Adrenal gland (tissue), 12 donors: ENCODE data around the gene FAM20C. TPM values are rescaled to one million over a fixed set of nuclear protein-coding genes. Genes with fewer than 3 reads are reported as not detected.

ENCODE experiments used
- DNase-seq, 7 donors: peaks; one replicate each; pipeline ENCODE4 v3.0.0-alpha.2; 2019 to 2020
- H3K27ac ChIP-seq, 5 donors: fragments of 200-600 bp; sonication (generic) in 4 of 5; 1 replicate in 3 of 5; 2 replicates in 2 of 5; pipeline versions ENCODE4 v1.5.1 to v1.8.0; 2016 to 2020; ENCODE audit warnings: mild to moderate bottlenecking in 1 of 5
- H3K27me3 ChIP-seq: fragments of 200-600 bp; 2 replicates; pipeline ENCODE4 v1.8.0; 2021
- H3K36me3 ChIP-seq, 2 donors: fragments of 200-600 bp; replicated peaks in 1 of 2; 1 replicate in 1 of 2; 2 replicates in 1 of 2; pipeline versions ENCODE4 v1.5.1 to v1.8.0; 2018 to 2022
- H3K4me1 ChIP-seq, 2 donors: fragments of 200-600 bp; replicated peaks in 1 of 2; 1 replicate in 1 of 2; 2 replicates in 1 of 2; pipeline versions ENCODE4 v1.5.1 to v1.8.0; 2018 to 2021
- H3K4me3 ChIP-seq, 4 donors: fragments of 200-600 bp; sonication (generic) in 3 of 4; one replicate each; pipeline ENCODE4 v1.5.1; 2016 to 2018
- H3K9me3 ChIP-seq, 3 donors: fragments of 200-600 bp; sonication (generic) in 1 of 3; replicated peaks in 1 of 3; 1 replicate in 2 of 3; 2 replicates in 1 of 3; pipeline versions ENCODE4 v1.5.1 to v1.8.0; 2016 to 2021
- CTCF ChIP-seq, 6 experiments: fragments of 450-650 bp in 4 of 6; fragments of 200-600 bp in 2 of 6; sonication (generic) in 1 of 6; IDR thresholded peaks; 1 replicate in 5 of 6; 2 replicates in 1 of 6; pipeline versions ENCODE4 v1.5.1 to v1.8.0; 2016 to 2021; ENCODE audit warnings: antibody characterized with exemption in 6 of 6, mild to moderate bottlenecking in 2 of 6, moderate library complexity in 1 of 6
- POLR2A ChIP-seq, 2 donors: fragments of 450-650 bp; IDR thresholded peaks; one replicate each; pipeline ENCODE4 v1.6.1; 2017; ENCODE audit warnings: antibody characterized with exemption in 2 of 2, mild to moderate bottlenecking in 2 of 2, moderate library complexity in 1 of 2
- WGBS, 4 donors: extraction: QIAGEN DNeasy Blood & Tissue Kit in 2 of 4; methylation state at CpG; one replicate each; pipeline versions ENCODE4 v1.1.5 to v1.1.7; 2013 to 2017; 5-methylcytosine and 5-hydroxymethylcytosine counted together
- intact Hi-C, 2 donors: fragments of 100-400 bp; cut with DNase I; formaldehyde crosslinking; loops; one replicate each; pipeline versions ENCODE4 v1.14.1 to v1.15.0; 2022 to 2023
- polyA plus RNA-seq, 3 donors: library from polyadenylated mRNA; stranded (reverse); fragments of 200-250 nt in 2 of 3; fragments of 350-450 nt in 1 of 3; fragmentation: Illumina TruSeq in 1 of 3; extraction: RNeasy Lipid Tissue Mini Kit (QIAGEN cat#74804) in 1 of 3; gene quantifications; one replicate each; pipeline ENCODE4 v1.2.3, GENCODE V29; 2013 to 2014
- total RNA-seq, 9 donors: library from RNA; depleted of rRNA in 4 of 9; stranded (reverse); fragments of >200 nt in 4 of 9; fragments of 120-200 nt in 1 of 9; fragmentation: NEBNext Ultra II Directional in 1 of 9; extraction: Animal tissue kit (Norgen Biotek cat#: 25700) in 1 of 9; gene quantifications; one replicate each; pipeline versions ENCODE4 v1.1.0 to v1.2.4, GENCODE V29; 2013 to 2023
- donor health status: healthy with polysubstance abuse.
- donor health status: Bipolar disorder and iron deficiency.
- donor health status: DM: yes; HTN: yes; CAD: no.
- donor health status: DM: no; HTN: no; CAD: no.
- donor health status: DM: no; HTN: no; CAD: no.
- donor health status: DM: yes; HTN: yes; CAD: no.

The FAM20C gene
- total and polyA plus RNA-seq, 12 donors: 2.8 to 57.9 (median 36.0) TPM

- Histone ChIP-seq H3K36me3 (no peaks in the 10 kb centered on the region), H3K4me3 (no peak overlapping the region), H3K27ac (no peak overlapping the region), H3K9me3 (peaks cover 0 to 8% (median 0%) of the 10 kb centered on the region in 3 donors), H3K27me3 (no peaks in the 10 kb centered on the region), H3K4me1 (peaks cover 0 to under 1% of the 10 kb centered on the region in 2 donors)
- DNase-seq: no peak
- TF ChIP-seq CTCF (IDR thresholded peaks at IDR 0.05) (no peak), POLR2A (IDR thresholded peaks at IDR 0.05) (no peak)
- intact Hi-C loops: no loop called here
- WGBS, 4 donors: 67 to 74% (median 72%) methylated on average over 6 to 10 of the region's 10 CpGs
Measured at GRCh38 chr7:276230-276835, 84.0 kb downstream of the FAM20C start.

- Histone ChIP-seq H3K36me3 (no peaks in the 10 kb centered on the region), H3K4me3 (no peak overlapping the region), H3K4me1 (no peaks in the 10 kb centered on the region), H3K27me3 (no peaks in the 10 kb centered on the region), H3K27ac (no peak overlapping the region), H3K9me3 (peaks cover 0 to 8% (median 0%) of the 10 kb centered on the region in 3 donors)
- TF ChIP-seq CTCF (IDR thresholded peaks at IDR 0.05) (no peak), POLR2A (IDR thresholded peaks at IDR 0.05) (no peak)
- no peak for DNase-seq
- 79 to 94% (median 89%) methylated on average over 4 of the region's 4 CpGs for WGBS, 4 donors
- intact Hi-C loops: no loop called here
Measured at GRCh38 chr7:277228-277627, 84.9 kb downstream of the FAM20C start.

GRCh38 chr7:278081-278480 lies 85.7 kb downstream of the FAM20C start:
- intact Hi-C loops: no loop called here
- WGBS, 4 donors: 81 to 87% (median 82%) methylated on average over 5 of the region's 5 CpGs
- Histone ChIP-seq H3K4me3 (no peak overlapping the region), H3K27ac (no peak overlapping the region), H3K36me3 (no peaks in the 10 kb centered on the region), H3K4me1 (no peaks in the 10 kb centered on the region), H3K9me3 (peaks cover 0 to 4% (median 0%) of the 10 kb centered on the region in 3 donors), H3K27me3 (no peaks in the 10 kb centered on the region)
- no peak for DNase-seq
- no peak for TF ChIP-seq POLR2A (IDR thresholded peaks at IDR 0.05)
- no peak for TF ChIP-seq CTCF (IDR thresholded peaks at IDR 0.05)

GRCh38 chr7:279821-280220 lies 87.5 kb downstream of the FAM20C start:
- Histone ChIP-seq H3K27me3 (no peaks in the 10 kb centered on the region), H3K9me3 (no peaks in the 10 kb centered on the region), H3K4me1 (no peaks in the 10 kb centered on the region), H3K4me3 (no peak overlapping the region), H3K36me3 (no peaks in the 10 kb centered on the region), H3K27ac (no peak overlapping the region)
- TF ChIP-seq CTCF (IDR thresholded peaks at IDR 0.05): no peak
- TF ChIP-seq POLR2A (IDR thresholded peaks at IDR 0.05): no peak
- WGBS, 4 donors: 73 to 77% (median 76%) methylated on average over 5 to 10 of the region's 10 CpGs
- intact Hi-C loops: no loop called here
- DNase-seq: no peak
